IPS-NIHi7 (cell line): Measurements from ENCODE around the gene KLHL33.
"Not testable (repeated sequence)": the region's sequence is repeated elsewhere in the genome, so short reads cannot be mapped to it uniquely, and the experiment has no call there.

Experiments used
- DNase-seq: peaks from one replicate; pipeline ENCODE4 v3.0.0; 2012; ENCODE audit warnings: mixed read lengths; ENCODE audit errors: extremely low spot score

Gene KLHL33

GRCh38 chr14:20454516-20455354 is 18.8 kb upstream of the KLHL33 start, which contains the start of the genes APEX1 and OSGEP:
Gene APEX1, plus strand, starts transcription at chr14:20455226. Its CDS starts 420 bp downstream, at chr14:20455646.
Gene OSGEP, minus strand, starts transcription at chr14:20454812. Its CDS starts 129 bp downstream, at chr14:20454683.
- peak; percentile 96 for DNase-seq

- not testable (repeated sequence) for DNase-seq
Measured at GRCh38 chr14:20452831-20453230, 16.9 kb upstream of the KLHL33 start.

DNA sequence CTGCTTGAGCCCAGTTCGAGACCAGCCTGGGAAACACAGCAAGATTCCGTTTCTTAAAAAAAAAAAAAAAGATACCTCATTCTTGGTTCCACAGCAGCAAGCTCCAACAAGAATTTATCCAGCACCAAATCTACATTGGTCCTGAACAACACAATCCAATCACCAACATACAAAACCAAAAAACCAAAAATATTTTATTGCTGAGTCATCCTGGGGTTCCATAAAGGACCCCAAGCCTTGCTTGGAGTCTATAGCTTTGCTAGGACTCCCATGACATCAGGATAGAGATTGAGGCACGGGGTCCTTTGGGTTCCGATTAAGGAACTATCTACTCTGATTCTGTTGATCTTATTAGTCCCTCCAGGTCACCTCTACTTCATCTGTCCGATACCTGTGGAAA is 10.9 kb upstream of the KLHL33 start:
- DNase-seq: no peak

DNA sequence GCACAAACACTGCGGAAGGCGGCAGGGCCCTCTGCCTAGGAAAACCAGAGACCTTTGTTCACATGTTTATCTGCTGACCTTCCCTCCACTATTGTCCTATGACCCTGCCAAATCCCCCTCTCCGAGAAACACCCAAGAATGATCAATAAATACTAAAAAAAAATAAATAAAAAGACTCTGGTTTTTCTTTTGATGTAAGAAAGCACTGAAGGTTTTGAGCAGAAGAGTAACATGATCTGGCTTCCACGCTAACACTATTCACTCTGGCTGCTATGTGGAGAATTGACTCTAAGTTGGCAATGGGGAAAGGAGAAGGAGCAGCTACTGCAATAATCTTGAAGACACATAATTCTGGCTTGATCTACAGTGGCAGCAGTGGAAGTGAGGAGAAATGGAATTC is 7.7 kb upstream of the KLHL33 start:
- DNase-seq: not testable (repeated sequence)

- DNase-seq: no peak
Measured at GRCh38 chr14:20441461-20441860, 5.5 kb upstream of the KLHL33 start.

GRCh38 chr14:20440882-20441281 is 4.9 kb upstream of the KLHL33 start:
- no peak for DNase-seq

DNA sequence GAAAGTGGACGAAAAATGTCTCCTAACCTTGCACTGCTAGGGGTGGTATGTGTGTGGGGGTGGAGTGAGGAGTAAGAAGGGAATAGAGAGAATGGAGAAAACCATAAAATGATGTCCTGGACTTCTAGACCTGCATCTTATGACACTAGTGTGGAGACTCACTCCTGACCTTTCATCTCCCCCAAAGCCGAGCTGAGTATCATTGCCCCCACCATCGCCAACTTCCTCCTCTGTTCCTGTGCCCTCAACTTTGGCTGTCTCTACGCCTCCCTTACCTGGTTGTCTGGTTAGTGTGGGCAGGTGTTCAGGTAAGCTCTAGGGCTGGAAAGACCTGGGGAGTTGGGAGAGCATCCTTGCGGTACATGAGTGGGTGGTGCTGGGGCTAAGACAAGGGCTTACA is 4.5 kb upstream of the KLHL33 start:
- DNase-seq: no peak

DNA sequence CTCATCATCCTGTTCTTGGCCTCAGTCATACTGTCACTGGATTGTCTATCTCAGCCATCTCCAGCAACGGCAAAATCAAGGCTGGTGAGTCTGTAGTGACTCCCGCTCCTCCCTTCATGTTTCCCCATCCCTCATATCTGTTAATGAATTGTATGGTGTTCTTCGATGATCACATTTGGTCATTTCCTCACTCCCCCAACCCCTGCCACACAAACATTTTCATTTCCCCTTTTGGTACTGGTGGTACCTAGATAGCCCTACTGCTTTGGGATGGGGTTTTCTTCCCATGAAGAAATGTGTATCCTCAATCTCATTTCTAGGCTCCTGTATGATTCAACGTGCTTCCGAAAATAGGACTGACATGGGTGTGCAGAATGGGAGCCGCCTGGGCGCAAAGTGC is 2.7 kb upstream of the KLHL33 start:
- no peak for DNase-seq

DNA sequence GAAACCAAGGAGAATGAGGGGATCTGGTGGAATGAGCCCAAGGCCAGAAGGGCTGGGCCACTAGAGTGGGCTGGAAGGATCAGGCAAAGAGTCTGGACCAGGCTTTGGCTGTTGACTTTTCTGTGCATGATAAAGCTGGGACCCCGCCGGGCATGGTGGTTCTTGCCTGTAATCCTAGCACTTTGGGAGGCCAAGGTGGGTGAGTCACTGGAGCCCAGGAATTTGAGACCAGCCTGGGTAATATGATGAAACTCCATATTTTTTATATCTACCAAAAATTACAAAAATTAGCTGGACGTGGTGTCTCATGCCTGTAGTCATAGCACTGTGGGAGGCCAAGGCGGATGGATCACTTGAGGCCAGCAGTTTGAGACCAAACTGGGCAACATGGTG is 393 bp upstream of the KLHL33 start:
- no peak for DNase-seq

GRCh38 chr14:20434701-20435581 is 1.0 kb downstream of the KLHL33 start:
- peak; percentile 39 for DNase-seq

DNA sequence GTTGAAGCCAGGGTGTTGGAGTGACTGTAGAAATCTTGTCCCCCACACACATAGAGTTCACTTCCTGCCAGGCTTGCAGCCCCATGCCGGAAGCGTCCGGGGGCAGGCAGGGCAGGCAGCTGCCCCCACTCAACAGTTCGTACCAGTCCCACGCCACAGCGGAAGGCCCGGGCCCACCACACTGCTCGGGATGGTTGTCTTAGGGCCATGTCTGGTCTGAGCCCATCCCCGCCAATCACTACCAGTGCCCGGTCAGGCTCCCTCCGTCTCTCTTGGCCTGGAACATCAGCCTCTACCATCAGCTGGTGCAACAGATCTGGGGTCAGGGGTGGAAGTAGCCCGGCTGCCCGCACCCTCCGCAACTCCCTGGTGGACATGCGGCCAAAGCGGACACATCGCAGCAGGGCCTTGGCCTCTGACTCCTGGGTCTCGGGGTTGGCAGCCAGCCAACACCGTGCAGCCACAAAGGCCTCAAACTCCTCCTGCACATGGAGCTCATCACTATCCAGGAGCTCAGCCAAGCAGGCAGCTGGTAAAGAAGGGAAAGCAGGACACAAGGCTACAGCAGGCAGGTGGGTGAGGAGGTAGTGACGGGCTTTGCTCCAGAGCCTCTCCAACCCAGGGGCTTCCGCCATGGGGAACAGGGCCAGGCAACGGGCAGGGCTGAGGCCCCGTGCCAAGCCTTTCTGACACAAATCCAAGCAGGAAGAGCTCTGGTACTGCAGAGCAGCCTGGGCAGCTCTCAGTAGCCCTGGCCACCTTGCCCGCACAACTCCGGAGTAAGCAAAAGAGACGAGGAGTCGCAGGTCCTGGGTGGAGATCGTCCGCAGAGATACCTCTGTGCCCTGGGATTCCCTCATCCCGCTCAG is 5.9 kb downstream of the KLHL33 start:
- no peak for DNase-seq

DNA sequence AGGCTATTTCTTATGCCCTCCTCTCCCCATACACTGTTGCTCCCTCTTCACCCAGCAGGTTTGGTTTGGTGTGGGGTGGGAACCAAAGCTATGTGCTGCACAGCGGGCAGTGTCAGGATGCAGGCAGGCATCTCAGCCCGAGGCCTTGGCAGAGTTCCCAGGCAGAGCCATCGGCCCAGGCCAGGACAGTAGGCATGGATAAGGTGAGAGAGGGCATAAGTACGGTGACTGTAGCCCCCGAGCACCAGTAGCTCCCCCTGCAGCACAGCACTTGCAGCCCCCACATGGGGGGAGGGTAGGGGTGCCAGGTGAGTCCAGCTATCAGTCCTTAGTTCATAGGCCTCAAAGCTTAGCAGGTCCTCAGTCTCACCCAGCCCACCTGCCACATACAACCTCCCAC is 7.2 kb downstream of the KLHL33 start:
- no peak for DNase-seq

DNA sequence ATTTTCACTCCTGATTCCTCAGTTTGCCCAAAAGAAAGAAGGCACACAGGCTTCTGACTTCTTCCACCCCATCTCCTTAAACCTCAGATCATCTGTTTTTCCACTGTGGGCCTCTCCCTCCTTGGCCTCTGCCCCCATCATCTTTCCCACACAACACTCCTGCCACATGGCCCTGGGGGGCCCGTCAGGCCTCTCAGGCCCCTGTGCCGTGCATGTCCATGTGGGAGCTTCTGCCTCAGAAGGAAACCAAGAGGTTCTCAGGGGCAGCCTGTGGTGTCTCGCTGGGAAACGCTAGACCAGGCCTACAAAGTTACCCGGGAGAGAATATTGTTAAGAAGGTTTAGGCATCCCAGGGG is 8.0 kb downstream of the KLHL33 start:
- no peak for DNase-seq

DNA sequence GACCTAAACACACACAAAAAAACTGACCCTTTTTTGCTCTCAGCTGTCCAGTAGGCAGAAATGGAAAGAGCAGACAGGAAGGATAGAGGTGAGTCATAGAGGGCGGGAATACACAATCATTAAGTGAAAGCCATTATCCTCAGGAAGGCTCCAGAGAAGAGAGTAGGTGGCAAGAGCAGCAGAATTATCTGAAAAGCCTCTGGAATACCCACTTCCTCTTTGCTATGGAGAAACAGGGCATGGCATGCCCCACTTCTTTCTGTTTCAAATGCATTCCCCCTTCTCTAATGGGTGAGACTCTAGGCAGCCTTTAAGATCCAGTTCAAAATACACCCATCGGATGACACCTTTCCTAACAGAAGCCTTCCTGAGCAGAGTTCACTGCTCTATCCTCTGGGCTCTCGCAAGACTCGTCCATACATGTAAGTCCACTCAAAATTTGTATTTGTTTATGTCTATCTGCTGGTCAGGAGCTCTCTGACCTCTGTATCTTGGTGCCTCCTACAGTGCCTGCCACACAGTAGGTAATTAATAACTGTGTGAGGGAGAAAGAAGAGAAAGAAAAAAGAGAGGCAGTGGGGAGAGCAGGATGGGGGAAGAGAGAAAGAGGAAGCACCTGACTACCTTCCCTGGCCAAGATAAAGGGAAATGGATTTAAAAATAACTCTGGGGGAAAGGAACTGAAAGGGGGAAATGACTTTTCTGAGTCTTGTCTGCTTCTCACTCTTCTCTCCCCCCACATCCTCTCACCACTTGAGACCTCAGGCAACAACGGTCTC is 8.5 kb downstream of the KLHL33 start:
- DNase-seq: peak; percentile 56

GRCh38 chr14:20424851-20425250 is 11.1 kb downstream of the KLHL33 start:
- DNase-seq: no peak

GRCh38 chr14:20422886-20423285 is 13.1 kb downstream of the KLHL33 start:
- DNase-seq: no peak

GRCh38 chr14:20421267-20421666 is 14.7 kb downstream of the KLHL33 start:
- no peak for DNase-seq

- DNase-seq: no peak
Measured at GRCh38 chr14:20419419-20419818, 16.5 kb downstream of the KLHL33 start.

DNA sequence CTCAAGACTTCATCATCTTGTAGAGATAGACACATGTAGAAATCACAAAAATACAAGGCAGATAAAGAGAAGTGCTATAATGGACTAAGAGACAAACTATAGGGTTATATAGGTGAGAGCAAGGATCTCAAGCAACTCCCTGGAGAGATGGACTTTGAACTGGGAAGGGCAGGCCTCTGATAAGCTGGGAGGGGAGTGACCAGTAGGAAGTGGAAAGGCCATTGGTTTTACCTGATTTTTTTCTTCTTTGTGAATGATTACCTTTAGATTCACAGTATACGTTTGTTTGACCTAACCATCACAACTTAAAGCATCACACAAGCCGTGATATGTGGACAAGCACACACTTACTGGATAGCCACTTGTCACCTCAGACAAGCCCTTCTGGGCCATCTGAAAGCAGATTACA is 17.5 kb downstream of the KLHL33 start:
- DNase-seq: no peak

DNA sequence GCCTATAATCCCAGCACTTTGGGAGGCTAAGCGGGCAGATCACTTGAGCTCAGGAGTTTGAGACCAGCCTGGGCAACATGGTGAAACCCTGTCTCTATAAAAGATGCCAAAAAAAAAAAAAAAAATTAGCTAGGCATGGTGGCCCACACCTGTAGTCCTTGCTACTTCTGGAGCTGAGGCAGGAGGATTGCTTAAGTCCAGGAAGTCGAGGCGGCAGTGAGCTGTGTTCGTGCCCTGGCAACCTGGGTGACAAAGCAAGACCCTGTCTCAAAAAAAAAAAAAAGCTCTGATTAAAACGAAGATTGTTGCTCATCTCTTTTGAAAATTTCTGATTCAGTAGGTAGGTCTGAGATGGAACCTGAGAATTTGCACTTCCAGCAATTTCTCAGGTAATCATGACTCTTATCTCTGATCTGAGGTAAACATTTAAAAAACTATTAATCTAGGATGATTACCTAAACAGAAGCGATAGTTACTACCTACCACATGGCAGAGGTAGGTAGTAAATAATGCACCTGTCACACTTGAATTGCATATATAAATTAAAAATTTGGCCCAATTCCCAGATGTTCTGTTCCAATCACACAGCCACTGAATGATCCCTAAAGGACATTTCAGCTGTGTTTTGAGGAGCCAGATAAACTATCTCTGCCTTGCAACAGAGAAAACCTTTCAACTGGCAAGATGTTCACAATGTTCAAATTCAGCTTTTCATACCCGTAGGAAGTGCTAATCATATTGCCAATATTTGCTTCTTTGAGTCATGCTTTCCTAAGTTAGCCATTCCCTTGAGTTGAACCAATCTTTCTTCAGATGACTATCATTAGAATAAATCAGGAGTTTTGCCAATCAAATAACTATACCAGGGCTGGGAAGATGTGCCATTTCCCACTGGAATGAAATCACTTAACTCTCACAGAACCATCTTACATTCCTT is 18.4 kb downstream of the KLHL33 start:
- no peak for DNase-seq
